Measurements from ENCODE around the gene UBAC2. TPM values are rescaled to one million over a fixed set of nuclear protein-coding genes. Genes with fewer than 3 reads are reported as not detected.

Gene UBAC2
- total and polyA plus RNA-seq, 9 donors = 38.7 to 87.5 (median 48.0) TPM

DNA sequence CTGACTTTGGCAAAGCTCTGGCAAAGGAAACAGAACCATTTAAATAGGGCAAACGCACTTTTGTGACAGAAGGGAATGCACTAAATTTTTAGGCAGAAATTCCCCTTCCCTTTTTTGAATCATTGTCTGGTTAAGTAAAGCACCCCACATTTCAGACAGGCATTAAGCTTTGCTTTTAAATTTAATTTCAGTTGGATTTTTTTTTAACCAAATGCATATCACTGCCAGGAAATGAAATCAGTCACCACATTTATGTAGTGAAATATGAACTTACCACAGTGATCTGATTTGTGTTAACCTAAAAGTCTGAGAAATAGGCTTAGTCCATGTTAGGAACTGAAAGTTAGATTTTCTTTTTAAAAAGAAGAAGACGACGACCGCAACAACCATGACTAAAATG lies 95.7 kb downstream of the UBAC2 start:
- Histone ChIP-seq H3K4me1 (ENCODE audit: insufficient read depth) (no peaks in the 10 kb centered on the region), H3K4me3 (no peak overlapping the region), H3K36me3 (no peaks in the 10 kb centered on the region), H3K27ac (no peak overlapping the region), H3K27me3 (no peaks in the 10 kb centered on the region), H3K9me3 (no peaks in the 10 kb centered on the region)
- TF ChIP-seq POLR2A (IDR thresholded peaks at IDR 0.05) = no peak
- TF ChIP-seq, protein P1, sequence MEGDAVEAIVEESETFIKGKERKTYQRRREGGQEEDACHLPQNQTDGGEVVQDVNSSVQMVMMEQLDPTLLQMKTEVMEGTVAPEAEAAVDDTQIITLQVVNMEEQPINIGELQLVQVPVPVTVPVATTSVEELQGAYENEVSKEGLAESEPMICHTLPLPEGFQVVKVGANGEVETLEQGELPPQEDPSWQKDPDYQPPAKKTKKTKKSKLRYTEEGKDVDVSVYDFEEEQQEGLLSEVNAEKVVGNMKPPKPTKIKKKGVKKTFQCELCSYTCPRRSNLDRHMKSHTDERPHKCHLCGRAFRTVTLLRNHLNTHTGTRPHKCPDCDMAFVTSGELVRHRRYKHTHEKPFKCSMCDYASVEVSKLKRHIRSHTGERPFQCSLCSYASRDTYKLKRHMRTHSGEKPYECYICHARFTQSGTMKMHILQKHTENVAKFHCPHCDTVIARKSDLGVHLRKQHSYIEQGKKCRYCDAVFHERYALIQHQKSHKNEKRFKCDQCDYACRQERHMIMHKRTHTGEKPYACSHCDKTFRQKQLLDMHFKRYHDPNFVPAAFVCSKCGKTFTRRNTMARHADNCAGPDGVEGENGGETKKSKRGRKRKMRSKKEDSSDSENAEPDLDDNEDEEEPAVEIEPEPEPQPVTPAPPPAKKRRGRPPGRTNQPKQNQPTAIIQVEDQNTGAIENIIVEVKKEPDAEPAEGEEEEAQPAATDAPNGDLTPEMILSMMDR (IDR thresholded peaks at IDR 0.05) = no peak
- TF ChIP-seq EP300 (IDR thresholded peaks at IDR 0.05) = no peak
- WGBS, 3 donors = 88 to 93% (median 92%) methylated on average over 4 of the region's 4 CpGs
- intact Hi-C loops (cut with DNase I) = no loop called here
- DNase-seq = no peak

DNA sequence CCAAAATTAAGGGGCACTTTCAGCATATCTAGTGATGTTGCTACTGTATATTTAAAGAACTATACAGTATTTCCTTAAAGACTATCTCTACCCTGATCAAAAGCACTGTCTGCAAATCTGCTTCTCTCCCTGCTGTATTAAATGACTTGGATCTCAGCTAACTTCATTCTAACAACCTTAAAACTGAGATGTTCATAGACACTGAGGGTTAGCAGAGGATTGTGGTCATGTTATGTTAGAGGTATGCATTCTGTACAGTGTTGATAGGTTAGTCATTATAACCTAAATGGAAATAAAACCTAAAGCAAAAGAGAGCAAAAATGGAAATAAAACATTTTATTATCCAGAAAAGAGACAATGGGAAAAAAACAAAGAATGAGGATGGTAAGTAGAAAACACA lies 96.7 kb downstream of the UBAC2 start:
- TF ChIP-seq EP300 (IDR thresholded peaks at IDR 0.05) (no peak), POLR2A (IDR thresholded peaks at IDR 0.05) (no peak)
- TF ChIP-seq, protein P1 (IDR thresholded peaks at IDR 0.05) = no peak
- no peaks in the 10 kb centered on the region for H3K9me3 ChIP-seq
- no peaks in the 10 kb centered on the region for H3K4me1 ChIP-seq (ENCODE audit: insufficient read depth)
- H3K27ac ChIP-seq = no peak overlapping the region
- H3K36me3 ChIP-seq = no peaks in the 10 kb centered on the region
- H3K27me3 ChIP-seq = no peaks in the 10 kb centered on the region
- intact Hi-C loops (cut with DNase I) = no loop called here
- no peak overlapping the region for H3K4me3 ChIP-seq
- no peak for DNase-seq

- no peak for DNase-seq
- H3K4me1 ChIP-seq (ENCODE audit: insufficient read depth) = no peaks in the 10 kb centered on the region
- intact Hi-C loops (cut with DNase I) = no loop called here
- H3K27me3 ChIP-seq = no peaks in the 10 kb centered on the region
- H3K36me3 ChIP-seq = no peaks in the 10 kb centered on the region
- H3K27ac ChIP-seq = no peak overlapping the region
- WGBS, 3 donors = 93 to 98% (median 96%) methylated on average over 2 of the region's 2 CpGs
- no peak for TF ChIP-seq POLR2A (IDR thresholded peaks at IDR 0.05)
- no peak for TF ChIP-seq EP300 (IDR thresholded peaks at IDR 0.05)
- TF ChIP-seq, protein P1 (IDR thresholded peaks at IDR 0.05) = no peak
- H3K4me3 ChIP-seq = no peak overlapping the region
- H3K9me3 ChIP-seq = no peaks in the 10 kb centered on the region
Measured at GRCh38 chr13:99298056-99298455, 97.4 kb downstream of the UBAC2 start.

GRCh38 chr13:99299256-99299919 lies 98.7 kb downstream of the UBAC2 start:
- Histone ChIP-seq H3K4me3 (no peak overlapping the region), H3K4me1 (ENCODE audit: insufficient read depth) (no peaks in the 10 kb centered on the region), H3K36me3 (no peaks in the 10 kb centered on the region), H3K27me3 (no peaks in the 10 kb centered on the region), H3K9me3 (no peaks in the 10 kb centered on the region), H3K27ac (no peak overlapping the region)
- 94 to 97% (median 96%) methylated on average over 4 of the region's 4 CpGs for WGBS, 3 donors
- no peak for DNase-seq
- no peak for TF ChIP-seq POLR2A (IDR thresholded peaks at IDR 0.05)
- TF ChIP-seq, protein P1 (IDR thresholded peaks at IDR 0.05) = no peak
- no peak for TF ChIP-seq EP300 (IDR thresholded peaks at IDR 0.05)
- intact Hi-C loops (cut with DNase I) = no loop called here
